ENCODE measurements around the gene SECISBP2. TPM values are rescaled to one million over a fixed set of nuclear protein-coding genes. Genes with fewer than 3 reads are reported as not detected.

Gene SECISBP2
- polyA plus RNA-seq, 2 of the 4 experiments (the other 2 are of a cell fraction) = 16.3 to 43.4 TPM

GRCh38 chr9:89310475-89311345 is 7.6 kb upstream of the SECISBP2 start, which contains the start of gene CKS2 (continued):
- TF ChIP-seq EHMT2 (IDR thresholded peaks at IDR 0.05; ENCODE audit: low read depth) = no peak
- TF ChIP-seq BHLHE40 (IDR thresholded peaks at IDR 0.05; ENCODE audit: low read depth, low read length) = no peak
- no peak for TF ChIP-seq CHD4 (IDR thresholded peaks at IDR 0.05; ENCODE audit: borderline replicate concordance)
- no peak for TF ChIP-seq CEBPB (IDR thresholded peaks at IDR 0.05)
- no peak for TF ChIP-seq ZNF302 (CRISPR knock-in tag; IDR thresholded peaks at IDR 0.05)
- TF ChIP-seq FOXS1 (CRISPR knock-in tag; IDR thresholded peaks at IDR 0.05) = no peak
- TF ChIP-seq POLR2A (IDR thresholded peaks at IDR 0.05; ENCODE audit: low read length) = peak; percentile 99
- TF ChIP-seq KDM1A (IDR thresholded peaks at IDR 0.05; ENCODE audit: low read depth) = no peak
- no peak for TF ChIP-seq RCOR1 (IDR thresholded peaks at IDR 0.05; ENCODE audit: low read depth, low read length)
- TF ChIP-seq ZSCAN20 (CRISPR knock-in tag; IDR thresholded peaks at IDR 0.05) = no peak
- no peak for TF ChIP-seq FOSB (CRISPR knock-in tag; IDR thresholded peaks at IDR 0.05)
- TF ChIP-seq, protein P1, sequence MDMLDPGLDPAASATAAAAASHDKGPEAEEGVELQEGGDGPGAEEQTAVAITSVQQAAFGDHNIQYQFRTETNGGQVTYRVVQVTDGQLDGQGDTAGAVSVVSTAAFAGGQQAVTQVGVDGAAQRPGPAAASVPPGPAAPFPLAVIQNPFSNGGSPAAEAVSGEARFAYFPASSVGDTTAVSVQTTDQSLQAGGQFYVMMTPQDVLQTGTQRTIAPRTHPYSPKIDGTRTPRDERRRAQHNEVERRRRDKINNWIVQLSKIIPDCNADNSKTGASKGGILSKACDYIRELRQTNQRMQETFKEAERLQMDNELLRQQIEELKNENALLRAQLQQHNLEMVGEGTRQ (IDR thresholded peaks at IDR 0.05) = peak; percentile 79
- no peak for TF ChIP-seq FOSL2 (IDR thresholded peaks at IDR 0.05)
- peak; percentile 7; the same call in 1 of the 2 replicates for TF ChIP-seq FOSL2 (CRISPR knock-in tag; IDR thresholded peaks at IDR 0.05)
- TF ChIP-seq RFX5 (IDR thresholded peaks at IDR 0.05) = peak; percentile 98
- peak; percentile 86 for TF ChIP-seq TFCP2L1 (CRISPR knock-in tag; IDR thresholded peaks at IDR 0.05)
- no peak for TF ChIP-seq HOXA7 (CRISPR knock-in tag; IDR thresholded peaks at IDR 0.05)
- TF ChIP-seq HOXB5 (CRISPR knock-in tag; IDR thresholded peaks at IDR 0.05) = no peak
- TF ChIP-seq, protein P2, sequence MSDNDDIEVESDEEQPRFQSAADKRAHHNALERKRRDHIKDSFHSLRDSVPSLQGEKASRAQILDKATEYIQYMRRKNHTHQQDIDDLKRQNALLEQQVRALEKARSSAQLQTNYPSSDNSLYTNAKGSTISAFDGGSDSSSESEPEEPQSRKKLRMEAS (IDR thresholded peaks at IDR 0.05) = peak; percentile 93
- 0 out of 2 replicates have a peak, but pooled peaks have one; percentile 54 for TF ChIP-seq HOXB13 (CRISPR knock-in tag; IDR thresholded peaks at IDR 0.05; ENCODE audit: low read depth)
- peak; percentile 37; the same call in 1 of the 2 replicates for TF ChIP-seq E2F6 (IDR thresholded peaks at IDR 0.05; ENCODE audit: borderline replicate concordance, low read depth)
- TF ChIP-seq BCL3 (IDR thresholded peaks at IDR 0.05) = peak; percentile 46; the same call in 2 of the 3 replicates
- no peak for TF ChIP-seq RNF2 (IDR thresholded peaks at IDR 0.05; ENCODE audit: borderline replicate concordance, low read depth)
- TF ChIP-seq CHD2 (IDR thresholded peaks at IDR 0.05; ENCODE audit: low read length, partially characterized antibody) = no peak
- no peak for TF ChIP-seq RARB (CRISPR knock-in tag; IDR thresholded peaks at IDR 0.05)
- TF ChIP-seq, protein P3, sequence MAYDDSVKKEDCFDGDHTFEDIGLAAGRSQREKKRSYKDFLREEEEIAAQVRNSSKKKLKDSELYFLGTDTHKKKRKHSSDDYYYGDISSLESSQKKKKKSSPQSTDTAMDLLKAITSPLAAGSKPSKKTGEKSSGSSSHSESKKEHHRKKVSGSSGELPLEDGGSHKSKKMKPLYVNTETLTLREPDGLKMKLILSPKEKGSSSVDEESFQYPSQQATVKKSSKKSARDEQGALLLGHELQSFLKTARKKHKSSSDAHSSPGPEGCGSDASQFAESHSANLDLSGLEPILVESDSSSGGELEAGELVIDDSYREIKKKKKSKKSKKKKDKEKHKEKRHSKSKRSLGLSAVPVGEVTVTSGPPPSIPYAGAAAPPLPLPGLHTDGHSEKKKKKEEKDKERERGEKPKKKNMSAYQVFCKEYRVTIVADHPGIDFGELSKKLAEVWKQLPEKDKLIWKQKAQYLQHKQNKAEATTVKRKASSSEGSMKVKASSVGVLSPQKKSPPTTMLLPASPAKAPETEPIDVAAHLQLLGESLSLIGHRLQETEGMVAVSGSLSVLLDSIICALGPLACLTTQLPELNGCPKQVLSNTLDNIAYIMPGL (CRISPR knock-in tag; IDR thresholded peaks at IDR 0.05; ENCODE audit: borderline replicate concordance) = 0 out of 2 replicates have a peak, but pooled peaks have one; percentile 60
- no peak; the same call in 1 of the 2 replicates for TF ChIP-seq EHF (CRISPR knock-in tag; IDR thresholded peaks at IDR 0.05)
- no peak for TF ChIP-seq CTCF (IDR thresholded peaks at IDR 0.05)
- TF ChIP-seq SMC3 (IDR thresholded peaks at IDR 0.05) = no peak
- TF ChIP-seq PHF8 (IDR thresholded peaks at IDR 0.05; ENCODE audit: borderline replicate concordance, low read depth) = peak; percentile 83; the same call in 1 of the 2 replicates
- TF ChIP-seq ELK1 (IDR thresholded peaks at IDR 0.05; ENCODE audit: low read depth, low read length) = no peak
- TF ChIP-seq ESRRA (IDR thresholded peaks at IDR 0.05; ENCODE audit: borderline replicate concordance, low read length) = no peak
- no peak for TF ChIP-seq CBX2 (IDR thresholded peaks at IDR 0.05; ENCODE audit: borderline replicate concordance, low read depth)
- no peak for TF ChIP-seq JUNB (IDR thresholded peaks at IDR 0.05)
- TF ChIP-seq JUN (IDR thresholded peaks at IDR 0.05) = peak; percentile 83 to 95
